Superior temporal gyrus (tissue), 1 donor: ENCODE results near the gene EHMT1.
"Not testable (repeated sequence)": the region's sequence is repeated elsewhere in the genome, so short reads cannot be mapped to it uniquely, and the experiment has no call there.

Source experiments
- DNase-seq: peaks from one replicate; pipeline ENCODE4 v3.0.0-alpha.2; 2016; ENCODE audit errors: extremely low spot score

Gene EHMT1

GRCh38 chr9:137590469-137591383, 28.1 kb upstream of the EHMT1 start, which contains the start of gene ZMYND19:
ZMYND19 (minus strand) TSS chr9:137590512; CDS start chr9:137590263, 249 bp downstream.
- peak; percentile 82 for DNase-seq

DNA sequence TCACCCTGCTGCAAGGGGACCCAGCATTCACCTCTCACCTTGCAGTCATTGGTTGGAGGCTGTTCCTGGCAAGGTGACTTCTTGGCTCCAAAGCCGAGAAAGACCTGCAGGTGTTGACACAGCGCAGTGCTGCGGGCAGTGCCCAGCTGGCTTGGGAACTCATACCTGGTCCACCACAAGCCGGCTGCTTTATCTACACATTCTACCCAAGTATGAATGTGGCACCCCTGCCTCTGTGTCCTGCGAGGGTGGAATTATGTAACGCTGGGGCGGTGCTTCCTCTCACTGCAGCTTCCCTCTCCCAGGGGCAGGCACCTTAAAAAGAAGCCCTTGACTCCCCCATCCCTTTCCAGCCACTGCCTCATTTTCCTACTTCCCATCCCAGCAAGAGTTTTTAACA, 26.0 kb upstream of the EHMT1 start:
- DNase-seq: no peak

DNA sequence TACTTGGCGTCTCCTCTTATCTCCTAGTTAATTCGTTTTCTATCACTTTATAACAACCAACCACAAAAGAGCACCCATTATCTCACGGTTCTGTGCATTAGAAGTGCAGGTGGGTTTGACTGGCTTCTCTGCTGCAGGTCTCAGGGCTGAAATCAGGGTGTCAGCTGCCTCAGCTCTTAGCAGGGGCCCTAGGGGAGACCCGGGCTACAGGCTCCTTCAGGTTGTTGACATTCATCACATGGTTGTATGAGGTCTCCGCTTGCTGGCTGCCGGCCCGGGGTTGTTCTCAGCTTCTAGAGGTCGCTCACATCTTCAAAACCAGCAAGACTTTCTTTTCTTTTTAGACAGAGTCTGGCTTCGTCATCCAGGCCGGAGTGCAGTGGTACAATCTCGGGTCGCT, 25.6 kb upstream of the EHMT1 start:
- no peak for DNase-seq

DNA sequence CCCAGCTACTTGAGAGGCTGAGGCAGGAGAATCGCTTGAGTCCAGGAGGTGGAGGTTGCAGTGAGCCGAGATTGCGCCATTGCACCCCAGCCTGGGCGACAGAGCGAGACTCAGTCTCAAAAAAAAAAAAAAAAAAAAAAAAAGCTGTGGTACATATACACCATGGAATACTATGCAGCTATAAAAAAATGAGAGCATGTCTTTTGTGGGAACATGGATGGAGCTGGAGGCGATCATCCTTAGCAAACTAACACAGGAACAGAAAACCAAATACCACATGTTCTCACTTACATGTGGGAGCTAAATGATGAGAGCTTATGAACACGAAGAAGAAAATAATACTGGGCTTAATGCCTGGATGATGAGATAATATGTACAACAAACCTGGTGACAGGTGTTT, 22.2 kb upstream of the EHMT1 start:
- not testable (repeated sequence) for DNase-seq

GRCh38 chr9:137598943-137599342, 19.9 kb upstream of the EHMT1 start:
- DNase-seq: no peak

- DNase-seq: no peak
Measured at GRCh38 chr9:137602661-137603060, 16.1 kb upstream of the EHMT1 start.

DNA sequence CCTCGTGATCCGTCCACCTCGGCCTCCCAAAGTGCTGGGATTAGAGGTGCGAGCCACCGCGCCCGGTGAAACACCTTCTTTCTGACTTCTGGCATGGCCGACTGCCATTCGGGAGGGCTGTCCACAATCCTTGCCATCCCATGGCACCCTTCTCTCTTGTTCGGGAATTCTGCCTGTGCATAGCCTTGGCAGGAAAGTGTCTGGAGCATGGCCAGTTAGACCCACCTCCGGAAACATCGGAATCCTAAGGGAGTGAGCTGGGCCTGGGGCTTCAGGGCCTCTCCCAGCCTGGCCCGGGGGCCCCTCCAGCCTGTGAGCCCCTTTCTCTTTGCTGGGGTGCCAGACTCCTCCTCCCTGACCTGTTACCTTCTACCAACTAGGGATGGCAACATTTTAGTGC, 14.9 kb upstream of the EHMT1 start:
- no peak for DNase-seq

DNA sequence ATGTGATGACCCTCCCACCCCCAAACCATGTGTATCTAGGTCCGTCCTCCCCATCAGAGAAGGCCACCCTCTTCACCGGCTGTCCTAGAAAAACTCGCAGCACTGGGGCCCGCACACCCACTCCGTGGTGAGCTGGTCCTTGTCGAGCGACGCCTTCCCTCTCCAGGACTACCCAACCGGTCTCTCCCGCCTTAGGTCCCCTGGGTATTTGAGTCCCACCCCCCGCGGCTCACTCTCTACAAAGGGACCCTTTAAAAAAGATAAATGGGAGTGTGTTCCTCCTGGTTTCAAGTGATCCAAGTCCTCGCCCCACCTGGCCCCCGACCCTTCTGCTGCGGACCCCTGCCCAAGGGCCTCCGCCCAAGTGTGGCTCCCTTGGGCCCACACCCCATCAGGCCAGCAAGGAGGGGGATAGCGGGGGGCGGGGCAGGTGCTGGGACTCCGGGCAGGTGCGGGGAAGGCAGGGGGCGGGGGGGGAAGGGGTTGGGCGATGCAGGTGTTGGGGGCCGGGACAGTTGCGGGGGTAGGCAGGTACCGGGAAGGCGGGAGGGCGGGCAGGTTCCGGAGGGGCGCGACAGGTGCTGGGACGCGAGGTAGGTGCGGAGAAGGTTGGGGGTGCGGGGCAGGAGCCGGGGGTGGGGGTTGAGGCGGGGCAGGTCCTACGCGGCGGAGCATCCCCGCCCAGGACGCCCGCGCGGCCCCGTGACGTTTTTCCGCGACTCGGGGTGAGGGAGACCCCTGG, 14.3 kb upstream of the EHMT1 start:
- no peak for DNase-seq

DNA sequence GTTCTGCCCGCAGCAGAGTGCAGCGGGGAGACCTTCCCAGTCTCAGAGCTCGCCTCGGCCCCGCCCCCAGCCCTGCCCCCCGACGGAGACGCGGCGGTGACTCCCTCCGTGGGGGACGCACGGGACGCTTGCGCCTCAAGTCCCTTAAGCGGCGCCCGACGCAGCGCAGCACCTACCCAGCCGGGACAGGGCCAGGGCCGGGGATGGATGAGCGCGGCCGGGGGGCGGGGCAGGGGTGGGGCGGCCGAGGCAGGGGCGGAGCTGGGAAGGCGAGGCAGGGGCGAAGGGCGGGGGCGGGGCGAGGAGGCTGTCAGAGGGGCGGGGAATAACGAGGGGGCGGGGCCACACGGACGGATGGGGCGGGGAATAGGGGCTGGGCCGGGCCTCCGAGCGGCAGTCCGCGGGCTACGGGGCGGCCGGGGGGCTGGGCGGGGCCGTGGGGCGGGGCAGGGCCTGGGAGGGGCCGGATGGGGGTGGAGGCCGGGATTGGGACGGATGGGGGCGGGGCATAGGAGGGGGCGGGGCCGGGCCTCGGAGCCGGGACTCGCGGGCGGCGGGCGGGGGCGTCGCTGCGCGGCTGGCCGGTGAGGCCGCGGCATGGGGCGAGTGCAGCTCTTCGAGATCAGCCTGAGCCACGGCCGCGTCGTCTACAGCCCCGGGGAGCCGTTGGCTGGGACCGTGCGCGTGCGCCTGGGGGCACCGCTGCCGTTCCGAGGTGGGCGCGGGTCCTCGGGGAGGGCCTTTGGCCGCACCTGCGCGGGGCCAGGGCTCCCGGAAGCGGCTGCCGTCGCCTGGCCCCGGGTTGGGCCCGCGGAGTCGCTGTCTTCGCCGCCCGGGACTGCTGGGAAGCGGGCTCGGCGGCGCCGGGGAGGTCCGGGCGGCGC, 13.4 kb upstream of the EHMT1 start, which contains the start of gene ARRDC1:
Gene ARRDC1, plus strand, starts transcription at position 566 of the 884 bp plus-strand sequence. Its CDS starts 32 bp downstream, at position 598.
- DNase-seq: peak; percentile 67

- no peak for DNase-seq
Measured at GRCh38 chr9:137606005-137606621, 12.7 kb upstream of the EHMT1 start.

DNA sequence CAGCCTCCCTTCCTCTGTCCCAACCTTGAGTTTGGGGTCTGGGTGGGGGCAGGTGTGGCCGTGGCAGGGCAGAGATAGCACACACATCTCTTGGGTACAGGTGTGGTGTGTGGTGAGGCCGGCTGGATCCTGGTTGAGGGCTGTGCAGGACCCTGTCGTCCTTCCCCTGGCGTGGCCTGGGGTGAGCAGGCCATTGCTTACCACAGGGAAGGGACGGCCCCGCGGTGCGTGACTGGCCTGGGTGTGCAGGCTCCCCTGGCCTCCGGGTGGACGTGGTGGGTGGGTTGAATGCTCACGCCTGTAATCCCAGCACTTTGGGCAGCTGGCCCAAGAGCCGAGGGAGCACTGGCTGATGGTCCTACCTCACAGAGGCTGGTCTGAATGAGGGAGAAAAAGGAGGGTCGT, 12.1 kb upstream of the EHMT1 start:
- no peak for DNase-seq

DNA sequence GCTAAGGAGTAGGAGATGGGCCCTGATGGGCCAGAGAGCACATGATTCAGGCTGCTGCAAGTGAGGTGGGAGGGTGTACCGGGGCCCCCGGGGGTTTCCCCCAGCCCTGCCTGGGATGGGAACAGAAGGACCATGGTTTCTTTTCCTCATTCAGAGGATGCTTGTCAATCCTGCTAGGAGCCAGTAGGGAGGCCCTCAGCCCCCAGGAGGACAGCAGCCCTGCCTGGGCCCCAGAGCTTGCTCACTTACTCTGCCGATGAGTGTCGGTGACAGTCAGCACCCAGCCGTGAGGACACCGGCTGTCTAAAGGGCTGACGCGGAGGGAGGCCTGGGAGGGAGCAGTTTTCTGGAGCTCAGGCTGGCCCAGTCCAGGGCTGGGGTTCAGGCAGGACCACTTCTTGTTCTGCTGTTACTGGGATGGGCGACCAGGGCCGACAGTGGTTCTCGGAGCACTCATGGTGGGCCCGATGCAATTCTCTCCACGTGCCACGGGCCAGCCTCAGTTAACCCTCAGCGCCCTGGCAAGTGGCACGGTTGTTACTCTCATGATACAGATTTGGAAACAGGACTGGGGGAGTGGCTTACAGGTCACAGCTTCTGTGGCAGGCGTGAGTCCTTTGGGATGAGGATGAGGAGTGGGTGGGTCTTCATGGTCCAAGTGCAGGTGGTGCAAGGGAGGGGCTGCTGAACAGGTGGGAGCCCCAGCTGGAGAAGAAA, 11.5 kb upstream of the EHMT1 start:
- no peak for DNase-seq

DNA sequence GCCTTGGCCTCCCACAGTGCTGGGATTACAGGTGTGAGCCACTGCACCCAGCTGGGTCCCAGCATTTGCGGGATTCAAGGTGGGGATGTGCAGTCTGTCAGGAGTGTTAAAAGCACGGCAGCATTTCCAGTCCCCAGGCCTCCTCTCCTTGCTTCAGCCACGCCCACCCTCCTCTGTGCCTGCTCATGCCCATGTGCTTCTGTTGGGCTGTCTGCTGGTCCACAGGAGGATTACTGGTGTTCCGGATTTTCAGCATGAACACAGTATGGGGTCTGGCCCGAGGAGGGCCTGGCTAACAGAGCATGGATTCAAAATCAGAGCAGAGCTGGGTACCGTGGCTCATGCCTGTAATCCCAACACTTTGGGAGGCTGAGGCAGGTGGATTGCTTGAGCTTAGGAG, 7.9 kb upstream of the EHMT1 start:
- DNase-seq: no peak

GRCh38 chr9:137611623-137612609, 6.9 kb upstream of the EHMT1 start:
- no peak for DNase-seq

- DNase-seq: no peak
Measured at GRCh38 chr9:137612741-137613142, 6.1 kb upstream of the EHMT1 start.

- no peak for DNase-seq
Measured at GRCh38 chr9:137613259-137613658, 5.5 kb upstream of the EHMT1 start.

GRCh38 chr9:137613738-137614523, 4.9 kb upstream of the EHMT1 start:
- DNase-seq: no peak

- no peak for DNase-seq
Measured at GRCh38 chr9:137614631-137615386, 4.0 kb upstream of the EHMT1 start.
